Thoracic aorta (tissue), 2 donors: ENCODE measurements around the gene APOA4. TPM values are rescaled to one million over a fixed set of nuclear protein-coding genes. Genes with fewer than 3 reads are reported as not detected.

Experiments
- ATAC-seq: fragments of 150-250 bp; one replicate; pipeline ENCODE4 v1.8.0; 2017; ENCODE audit warnings: low read depth; ENCODE audit not compliant: insufficient number of reproducible peaks, low FRiP score
- DNase-seq: peaks from one replicate; pipeline ENCODE4 v3.0.0-alpha.2; 2020; ENCODE audit warnings: low spot score
- H3K27ac ChIP-seq, 2 donors: fragments of 200-600 bp; sonication (generic); 1 replicate in 1 of 2; 2 replicates in 1 of 2; pipeline ENCODE4 v1.5.1; 2016; ENCODE audit warnings: mild to moderate bottlenecking in 2 of 2, moderate library complexity in 2 of 2
- H3K27me3 ChIP-seq: fragments of 200-600 bp; sonication (generic); replicated peaks from 2 replicates; pipeline ENCODE4 v1.6.0; 2016; ENCODE audit warnings: mild to moderate bottlenecking; ENCODE audit not compliant: insufficient read depth
- H3K36me3 ChIP-seq: fragments of 200-600 bp; sonication (generic); one replicate; pipeline ENCODE4 v1.5.1; 2016
- H3K4me1 ChIP-seq, 2 donors: fragments of 200-600 bp; sonication (generic); 1 replicate in 1 of 2; 2 replicates in 1 of 2; pipeline versions ENCODE4 v1.5.1 to v1.6.0; 2016; ENCODE audit warnings: low read depth in 2 of 2, mild to moderate bottlenecking in 1 of 2; ENCODE audit not compliant: control insufficient read depth in 1 of 2
- H3K4me3 ChIP-seq: fragments of 200-600 bp; sonication (generic); 2 replicates; pipeline ENCODE4 v1.5.1; 2016; ENCODE audit warnings: mild to moderate bottlenecking
- H3K9me3 ChIP-seq: fragments of 200-600 bp; sonication (generic); 2 replicates; pipeline ENCODE4 v1.5.1; 2016
- total RNA-seq, 2 donors: library from RNA; depleted of rRNA; stranded (reverse); fragments of >200 nt; gene quantifications; one replicate each; pipeline versions ENCODE4 v1.1.0 to v1.2.3, GENCODE V29; 2016
- TF ChIP-seq, protein P1 (sequence below): fragments of 200-600 bp; sonication (generic); IDR thresholded peaks from one replicate; pipeline ENCODE4 v1.5.1; 2019; ENCODE audit warnings: antibody characterized with exemption

APOA4 gene
- total RNA-seq, 2 donors from 2014 or later: 0.99 TPM; not detected in 1

DNA sequence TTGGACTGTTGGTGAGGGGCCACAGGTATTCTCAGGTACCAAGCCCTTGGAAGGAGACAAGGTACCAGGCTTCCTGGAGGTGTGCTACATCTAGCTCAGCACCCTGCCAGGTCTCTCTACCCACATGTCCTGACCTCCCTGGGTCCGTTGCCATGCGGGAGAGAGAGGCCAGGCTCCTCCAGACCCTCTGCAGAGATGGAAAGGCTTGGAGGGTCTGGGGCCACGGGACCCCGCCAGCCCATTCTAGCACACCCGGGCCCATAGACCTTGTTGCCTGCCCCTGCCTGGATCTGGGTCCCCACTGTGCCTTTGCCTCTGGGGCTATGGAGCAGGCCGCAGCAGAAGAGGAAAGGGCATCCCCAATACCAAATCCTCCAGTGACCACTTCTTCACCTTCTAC, 4.4 kb upstream of the APOA4 start:
- TF ChIP-seq, protein P1, sequence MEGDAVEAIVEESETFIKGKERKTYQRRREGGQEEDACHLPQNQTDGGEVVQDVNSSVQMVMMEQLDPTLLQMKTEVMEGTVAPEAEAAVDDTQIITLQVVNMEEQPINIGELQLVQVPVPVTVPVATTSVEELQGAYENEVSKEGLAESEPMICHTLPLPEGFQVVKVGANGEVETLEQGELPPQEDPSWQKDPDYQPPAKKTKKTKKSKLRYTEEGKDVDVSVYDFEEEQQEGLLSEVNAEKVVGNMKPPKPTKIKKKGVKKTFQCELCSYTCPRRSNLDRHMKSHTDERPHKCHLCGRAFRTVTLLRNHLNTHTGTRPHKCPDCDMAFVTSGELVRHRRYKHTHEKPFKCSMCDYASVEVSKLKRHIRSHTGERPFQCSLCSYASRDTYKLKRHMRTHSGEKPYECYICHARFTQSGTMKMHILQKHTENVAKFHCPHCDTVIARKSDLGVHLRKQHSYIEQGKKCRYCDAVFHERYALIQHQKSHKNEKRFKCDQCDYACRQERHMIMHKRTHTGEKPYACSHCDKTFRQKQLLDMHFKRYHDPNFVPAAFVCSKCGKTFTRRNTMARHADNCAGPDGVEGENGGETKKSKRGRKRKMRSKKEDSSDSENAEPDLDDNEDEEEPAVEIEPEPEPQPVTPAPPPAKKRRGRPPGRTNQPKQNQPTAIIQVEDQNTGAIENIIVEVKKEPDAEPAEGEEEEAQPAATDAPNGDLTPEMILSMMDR: no peak
- DNase-seq: no peak

DNA sequence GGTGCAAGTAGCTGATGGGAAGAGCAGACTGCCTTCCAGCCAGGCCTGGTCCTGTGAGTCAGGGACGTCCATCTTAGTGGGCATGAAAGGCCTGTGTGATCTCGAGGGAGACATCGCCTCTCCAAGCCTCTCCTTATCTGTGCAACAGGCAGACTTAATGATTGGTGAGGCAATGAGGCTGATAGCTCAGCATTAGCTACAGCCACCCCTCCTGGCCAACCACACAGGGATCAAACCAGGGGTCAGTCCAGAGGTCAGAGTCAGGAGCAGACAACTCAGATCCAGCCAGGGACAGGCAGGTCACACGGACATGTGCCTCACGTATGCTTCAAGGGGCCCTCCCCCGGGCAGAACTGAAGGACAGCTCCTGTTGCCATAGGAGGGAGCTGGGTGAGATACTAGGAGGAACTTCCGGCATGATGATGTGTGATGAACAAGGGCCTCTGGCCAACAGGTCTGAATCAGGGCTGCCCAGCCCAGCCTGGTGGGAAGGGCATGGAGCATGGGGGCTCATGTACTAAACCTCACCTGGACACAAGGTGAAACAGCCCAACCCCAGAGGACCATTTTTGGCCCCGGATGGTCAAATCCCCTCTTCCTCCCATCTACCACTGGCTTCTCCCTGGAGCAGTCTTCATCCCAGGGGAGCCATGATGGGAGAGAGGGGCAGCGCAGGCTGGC, 3.8 kb upstream of the APOA4 start:
- no peaks in the 10 kb centered on the region for H3K4me1 ChIP-seq
- no peak for ATAC-seq
- no peak for DNase-seq

More for the DNA sequence above, 4.4 kb upstream of the APOA4 start:
- H3K4me1 ChIP-seq: no peaks in the 10 kb centered on the region
- no peak for ATAC-seq
- H3K4me3 ChIP-seq: no peak overlapping the region
- H3K36me3 ChIP-seq: no peaks in the 10 kb centered on the region
- no peaks in the 10 kb centered on the region for H3K27me3 ChIP-seq
- H3K27ac ChIP-seq: no peak overlapping the region
- H3K9me3 ChIP-seq: no peaks in the 10 kb centered on the region

DNA sequence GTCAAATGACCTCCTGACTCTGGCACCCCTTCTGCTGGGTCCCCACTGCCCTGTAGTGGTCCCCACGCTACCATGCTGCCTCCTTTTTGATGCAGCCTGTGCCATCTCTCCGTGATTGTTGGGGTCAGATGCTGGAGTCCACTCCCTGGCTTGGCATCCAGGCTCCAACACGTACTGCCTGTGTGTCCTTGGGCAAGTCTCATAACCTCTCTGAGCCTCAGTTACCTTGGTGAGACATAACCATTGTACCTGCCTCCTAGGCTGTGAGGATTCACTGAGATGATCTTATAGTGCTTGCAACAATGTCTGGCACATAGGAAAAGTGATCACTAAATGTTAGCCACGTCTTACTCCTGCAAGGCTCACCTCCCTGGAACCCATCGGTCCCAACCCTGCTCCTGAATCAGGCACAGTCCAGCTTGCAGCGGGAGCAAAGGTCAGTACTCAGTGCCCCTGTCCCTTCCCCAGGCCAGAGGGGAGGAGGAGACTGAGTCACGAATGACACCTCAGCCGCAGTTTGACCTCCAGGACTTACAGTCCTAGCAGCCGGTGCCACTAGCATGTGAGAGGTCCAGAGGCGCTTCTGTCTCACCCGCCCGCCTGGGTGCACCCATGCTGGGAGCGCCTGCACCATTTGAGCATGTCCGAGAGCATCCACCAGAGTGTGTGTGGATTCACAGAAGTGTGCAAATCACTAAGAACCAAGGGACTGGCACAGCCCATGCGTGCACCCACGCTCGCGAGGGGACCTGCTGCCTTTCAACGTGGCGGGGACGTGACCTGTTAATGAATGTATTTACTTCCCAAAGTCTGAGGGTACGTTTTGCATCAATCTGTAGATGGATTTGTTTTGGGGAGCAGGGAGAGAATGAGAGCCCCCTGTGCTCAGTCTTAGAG, 3.0 kb upstream of the APOA4 start:
- DNase-seq (no peak), ATAC-seq (no peak)
- H3K36me3 ChIP-seq: no peaks in the 10 kb centered on the region
- TF ChIP-seq, protein P1: no peak
- no peaks in the 10 kb centered on the region for H3K27me3 ChIP-seq
- H3K9me3 ChIP-seq: no peaks in the 10 kb centered on the region
- no peak overlapping the region for H3K27ac ChIP-seq
- H3K4me1 ChIP-seq: no peaks in the 10 kb centered on the region
- no peak overlapping the region for H3K4me3 ChIP-seq

More for the DNA sequence above, 3.8 kb upstream of the APOA4 start:
- Histone ChIP-seq H3K27me3 (no peaks in the 10 kb centered on the region), H3K9me3 (no peaks in the 10 kb centered on the region), H3K4me3 (no peak overlapping the region), H3K27ac (no peak overlapping the region), H3K36me3 (no peaks in the 10 kb centered on the region)
- TF ChIP-seq, protein P1: no peak

DNA sequence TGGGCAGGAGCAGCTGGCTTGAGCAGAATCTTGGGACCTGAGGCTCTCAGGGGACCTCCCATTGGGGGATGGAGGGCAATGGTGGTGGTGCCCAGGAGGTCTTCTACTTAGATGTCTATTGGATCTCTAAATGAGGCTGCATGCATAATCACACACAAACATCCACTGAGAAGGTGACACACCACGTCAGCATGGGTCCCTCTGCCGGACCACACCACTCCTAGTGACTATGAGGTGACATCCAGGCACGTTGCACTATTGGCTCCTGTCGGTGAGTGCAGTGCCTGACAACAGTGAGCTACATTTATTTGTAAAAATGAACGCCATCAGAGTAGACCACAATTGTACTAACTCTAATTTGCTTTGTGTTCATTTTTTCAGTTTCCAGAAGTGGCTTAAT, 2.3 kb upstream of the APOA4 start:
- Histone ChIP-seq H3K27ac (no peak overlapping the region), H3K4me1 (no peaks in the 10 kb centered on the region), H3K4me3 (no peak overlapping the region), H3K27me3 (no peaks in the 10 kb centered on the region), H3K9me3 (no peaks in the 10 kb centered on the region), H3K36me3 (no peaks in the 10 kb centered on the region)
- no peak for ATAC-seq
- no peak for DNase-seq
- TF ChIP-seq, protein P1: no peak

DNA sequence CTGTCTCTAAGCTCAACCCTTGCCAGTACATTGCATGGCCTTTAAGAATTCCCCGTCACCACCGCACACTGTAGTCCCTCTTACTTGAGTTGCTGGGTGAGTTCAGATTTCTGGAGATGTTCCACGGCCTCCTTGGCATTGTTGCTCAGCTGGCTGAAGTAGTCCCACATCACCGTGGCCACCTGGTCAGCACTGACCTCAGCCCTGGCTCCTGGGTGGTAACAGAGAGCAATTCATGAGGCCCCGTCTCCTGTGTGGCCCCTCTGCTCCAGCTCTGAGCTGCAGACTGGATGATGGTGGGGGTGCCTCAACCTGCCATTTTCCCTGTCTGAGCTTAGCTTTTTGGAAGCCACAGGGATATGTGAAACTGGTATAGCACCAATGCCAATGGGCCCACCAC, 529 bp downstream of the APOA4 start:
- Histone ChIP-seq H3K36me3 (no peaks in the 10 kb centered on the region), H3K4me3 (no peak overlapping the region), H3K27ac (no peak overlapping the region), H3K4me1 (no peaks in the 10 kb centered on the region), H3K27me3 (no peaks in the 10 kb centered on the region), H3K9me3 (no peaks in the 10 kb centered on the region)
- no peak for DNase-seq
- no peak for ATAC-seq
- TF ChIP-seq, protein P1: no peak
